Stimulated activated CD8-positive, alpha-beta memory T cell treated with anti-CD3 and anti-CD28 coated beads, Interleukin-2, amount 100 ng/mL, for 1 hour (primary cell): Measurements from ENCODE around the gene HACD2.

Experiments used
- DNase-seq, 2 donors: peaks; one replicate each; pipeline ENCODE4 v3.0.0-alpha.2; 2020; ENCODE audit warnings: low read depth in 2 of 2

Gene HACD2

GRCh38 chr3:123447416-123447748 lies 137.5 kb downstream of the HACD2 start:
- DNase-seq, result no peak

DNA sequence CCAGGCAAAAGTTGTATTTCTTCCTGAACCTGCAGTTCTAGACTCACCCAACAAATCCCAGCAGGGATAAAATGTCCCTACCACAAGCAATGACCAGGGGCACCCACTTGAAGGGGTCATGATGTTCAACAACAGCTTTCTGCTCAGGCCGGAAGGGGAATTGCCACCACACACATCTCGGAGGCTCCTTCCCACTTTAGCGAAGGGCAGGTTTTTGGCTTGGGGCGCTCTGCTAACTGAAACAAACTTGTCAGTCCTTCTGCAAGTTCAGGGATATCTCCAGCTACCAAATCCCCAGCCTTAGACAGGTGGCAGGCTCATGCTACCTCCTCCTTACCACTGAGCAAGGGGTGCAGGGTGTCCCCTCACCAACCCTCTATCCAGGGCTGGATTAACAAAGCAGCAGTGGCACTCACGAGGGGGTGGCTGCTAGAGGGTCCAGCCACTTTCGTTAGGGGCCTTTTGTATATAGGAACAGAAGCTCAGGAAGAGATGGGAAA lies 138.2 kb downstream of the HACD2 start:
- no peak for DNase-seq

DNA sequence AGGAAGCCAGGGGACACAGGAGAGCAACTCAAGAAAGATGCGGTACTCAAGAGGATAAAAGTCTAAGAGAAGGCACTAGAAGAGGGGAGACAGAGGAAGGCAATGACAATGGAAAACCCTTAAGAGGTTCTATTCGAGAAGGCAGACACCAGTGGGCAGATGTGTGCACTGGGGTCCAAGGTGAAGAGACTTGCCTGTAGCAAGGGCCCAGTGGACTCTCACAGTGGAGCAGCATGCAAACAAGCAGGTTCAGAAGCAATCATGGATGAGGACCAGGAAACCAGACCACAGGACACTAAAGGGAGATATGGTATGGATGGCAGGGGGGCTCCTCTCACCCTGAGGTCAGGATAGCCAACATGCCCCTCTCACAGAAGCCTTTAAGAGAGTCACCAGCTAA lies 138.6 kb downstream of the HACD2 start:
- no peak for DNase-seq

DNA sequence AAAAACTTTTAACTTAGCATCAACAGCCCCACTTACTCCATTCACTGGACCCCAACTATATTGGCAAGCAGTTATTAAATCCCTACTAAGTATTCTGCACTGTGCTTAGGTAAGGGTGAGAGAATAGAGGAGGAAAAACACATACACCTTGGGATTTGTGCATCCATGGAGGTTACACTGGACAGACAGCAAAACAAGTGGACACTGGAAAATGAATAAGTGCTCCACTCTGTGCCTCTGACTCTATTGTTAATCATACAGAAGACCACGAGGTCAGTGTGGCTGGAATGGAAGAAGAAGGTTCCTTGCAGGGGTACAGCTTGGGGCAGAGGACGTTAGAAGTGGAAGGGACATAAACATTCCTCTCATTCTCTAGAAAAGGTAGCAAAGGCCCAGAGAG lies 139.2 kb downstream of the HACD2 start:
- DNase-seq, result no peak

DNA sequence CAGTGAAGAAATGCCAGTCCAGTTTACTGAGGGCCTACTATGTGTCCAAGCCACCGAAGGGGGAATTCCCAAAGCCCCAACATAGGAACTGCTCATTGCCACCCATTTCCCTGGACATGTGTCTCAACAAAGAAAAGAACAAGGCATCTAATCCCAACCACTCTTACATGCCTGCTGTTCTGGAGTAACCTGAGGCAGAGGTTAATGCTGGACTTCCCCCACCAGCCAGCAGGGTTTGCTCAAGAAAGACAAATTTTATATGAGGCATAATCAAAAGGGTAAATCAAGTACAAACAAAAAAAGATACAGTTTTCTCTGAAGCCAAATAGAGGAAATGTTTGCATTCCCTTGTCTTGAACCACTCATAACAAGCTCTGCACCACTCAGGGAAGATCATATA lies 140.1 kb downstream of the HACD2 start:
- DNase-seq, result no peak

GRCh38 chr3:123444023-123444422 lies 140.8 kb downstream of the HACD2 start:
- DNase-seq, result no peak

DNA sequence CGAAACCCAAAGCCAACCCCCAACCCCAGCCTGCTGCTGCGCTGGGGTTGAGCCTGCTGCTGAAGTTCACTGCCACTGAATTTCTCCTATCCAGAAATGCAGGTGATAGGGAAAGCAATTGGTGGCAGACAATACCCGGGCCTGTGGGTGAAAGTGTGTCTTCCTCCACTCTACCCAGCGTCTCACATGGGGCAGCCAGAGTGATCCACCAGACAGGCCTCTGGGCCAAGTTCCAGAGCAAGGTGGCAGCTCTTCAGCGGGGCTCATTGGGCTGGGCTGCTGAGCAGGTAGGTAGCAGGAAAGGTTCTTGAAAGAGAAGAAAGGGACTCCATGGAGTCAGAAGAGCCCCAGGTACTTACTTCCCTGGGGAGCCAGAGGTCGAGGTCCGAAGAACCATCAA lies 141.9 kb downstream of the HACD2 start:
- no peak for DNase-seq

GRCh38 chr3:123442125-123442524 lies 142.7 kb downstream of the HACD2 start:
- no peak for DNase-seq
